HepG2 (cell line): ENCODE data around the gene NPBWR2. TPM values are rescaled to one million over a fixed set of nuclear protein-coding genes. Genes with fewer than 3 reads are reported as not detected.
A peak's percentile ranks its signal among the peaks of the same experiment; 100 is the strongest.

Experiments used
- BHLHE40 ChIP-seq: IDR thresholded peaks from 2 replicates; pipeline ENCODE4 v1.6.1; 2011; ENCODE audit warnings: low read length, improper control_type of control experiment
- CCDC6 ChIP-seq: sonication (generic); formaldehyde crosslinking; IDR thresholded peaks from 2 replicates; pipeline ENCODE4 v1.8.1; 2022; ENCODE audit warnings: mild to moderate bottlenecking, missing genetic modification reagents, moderate library complexity
- CEBPB ChIP-seq: IDR thresholded peaks from 2 replicates; pipeline ENCODE4 v1.6.1; 2011; ENCODE audit warnings: low read depth, low read length, improper control_type of control experiment, borderline replicate concordance
- DDIT3 ChIP-seq: sonication (generic); formaldehyde crosslinking; IDR thresholded peaks from 2 replicates; pipeline ENCODE4 v1.4.0; 2020; ENCODE audit warnings: mild to moderate bottlenecking, missing genetic modification reagents
- DRAP1 ChIP-seq: IDR thresholded peaks from 2 replicates; pipeline ENCODE4 v1.6.1; 2016; ENCODE audit warnings: missing genetic modification reagents, missing compliant biosample characterization
- IKZF5 ChIP-seq: IDR thresholded peaks from 2 replicates; pipeline ENCODE4 v1.6.1; 2018; ENCODE audit warnings: missing genetic modification reagents, mild to moderate bottlenecking, missing compliant biosample characterization
- MLXIP ChIP-seq: sonication (generic); formaldehyde crosslinking; IDR thresholded peaks from 2 replicates; pipeline ENCODE4 v1.9.0; 2021; ENCODE audit warnings: missing genetic modification reagents, borderline replicate concordance
- MTA3 ChIP-seq: sonication (generic); formaldehyde crosslinking; IDR thresholded peaks from 2 replicates; pipeline ENCODE4 v1.4.0; 2020; ENCODE audit warnings: missing genetic modification reagents
- MYNN ChIP-seq: sonication (generic); formaldehyde crosslinking; IDR thresholded peaks from 2 replicates; pipeline ENCODE4 v1.4.0; 2020; ENCODE audit warnings: mild to moderate bottlenecking, low read depth, missing genetic modification reagents
- NCOA1 ChIP-seq: sonication (generic); formaldehyde crosslinking; IDR thresholded peaks from 2 replicates; pipeline ENCODE4 v1.9.0; 2021; ENCODE audit warnings: missing genetic modification reagents
- NFRKB ChIP-seq: fragments of 450-650 bp; IDR thresholded peaks from 2 replicates; pipeline ENCODE4 v1.6.1; 2017
- NONO ChIP-seq, 2 experiments: fragments of 450-650 bp in 1 of 2; sonication (generic) in 1 of 2; formaldehyde crosslinking in 1 of 2; IDR thresholded peaks in 1 of 2; conservative IDR thresholded peaks in 1 of 2; 2 replicates each; pipeline versions ENCODE4 v1.6.1 to v1.8.0; 2017 to 2022; ENCODE audit warnings: mild to moderate bottlenecking in 1 of 2, missing genetic modification reagents in 1 of 2, moderate library complexity in 1 of 2
- PAX8 ChIP-seq: sonication (generic); formaldehyde crosslinking; IDR thresholded peaks from 2 replicates; pipeline ENCODE4 v1.8.0; 2022; ENCODE audit warnings: mild to moderate bottlenecking, missing genetic modification reagents, borderline replicate concordance
- RBM39 ChIP-seq: fragments of 200-400 bp; formaldehyde crosslinking; IDR thresholded peaks from one replicate; pipeline ENCODE4 v1.6.1; 2018; ENCODE audit warnings: antibody characterized with exemption, mild to moderate bottlenecking, low read depth, low read length; ENCODE audit not compliant: poor library complexity, severe bottlenecking
- RXRA ChIP-seq: sonication (generic); formaldehyde crosslinking; IDR thresholded peaks from 2 replicates; pipeline ENCODE4 v1.5.1; 2020; ENCODE audit warnings: missing genetic modification reagents
- SIX1 ChIP-seq: sonication (generic); formaldehyde crosslinking; IDR thresholded peaks from 2 replicates; pipeline ENCODE4 v1.4.0; 2020; ENCODE audit warnings: missing genetic modification reagents, borderline replicate concordance
- TFAP4 ChIP-seq: sonication (generic); IDR thresholded peaks from 2 replicates; pipeline ENCODE4 v1.6.1; 2016; ENCODE audit warnings: low read depth, borderline replicate concordance
- TMF1 ChIP-seq: sonication (generic); formaldehyde crosslinking; IDR thresholded peaks from 2 replicates; pipeline ENCODE4 v1.8.1; 2022; ENCODE audit warnings: low read depth, missing genetic modification reagents
- ZNF329 ChIP-seq: sonication (generic); formaldehyde crosslinking; IDR thresholded peaks from 2 replicates; pipeline ENCODE4 v1.9.0; 2021; ENCODE audit warnings: low read depth, mild to moderate bottlenecking, missing genetic modification reagents
- ZNF563 ChIP-seq: sonication (generic); formaldehyde crosslinking; IDR thresholded peaks from 2 replicates; pipeline ENCODE4 v1.8.0; 2022; ENCODE audit warnings: mild to moderate bottlenecking, moderate library complexity, missing genetic modification reagents
- ZNF644 ChIP-seq: IDR thresholded peaks from 2 replicates; pipeline ENCODE4 v1.6.1; 2016; ENCODE audit warnings: low read depth
- ZNF713 ChIP-seq: sonication (generic); formaldehyde crosslinking; IDR thresholded peaks from 2 replicates; pipeline ENCODE4 v1.4.0; 2020; ENCODE audit warnings: mild to moderate bottlenecking, missing genetic modification reagents
- ZNF776 ChIP-seq: sonication (generic); formaldehyde crosslinking; IDR thresholded peaks from 2 replicates; pipeline ENCODE4 v1.4.0; 2020; ENCODE audit warnings: mild to moderate bottlenecking, missing genetic modification reagents
- ZNF788 ChIP-seq: sonication (generic); formaldehyde crosslinking; IDR thresholded peaks from 2 replicates; pipeline ENCODE4 v1.5.0; 2020; ENCODE audit warnings: mild to moderate bottlenecking, missing genetic modification reagents, borderline replicate concordance
- polyA plus RNA-seq, 8 experiments: library from polyadenylated mRNA; depleted of rRNA in 3 of 8; stranded (reverse) in 7 of 8; unstranded in 1 of 8; fragments of >200 nt; fragmentation: Illumina TruSeq in 4 of 8; extraction: Trizol in 4 of 8; gene quantifications; 2 replicates each; pipeline versions ENCODE4 v1.2.1 to v1.2.3, GENCODE V29; 2011 to 2016; ENCODE audit warnings: low read depth in 4 of 8, missing spikeins in 1 of 8, mixed read lengths in 1 of 8; ENCODE audit not compliant: insufficient read depth in 1 of 8
- total RNA-seq, 5 experiments: library from RNA; depleted of rRNA; stranded (reverse); fragments of >200 nt; fragmentation: Illumina TruSeq; extraction: Trizol; gene quantifications; 2 replicates each; pipeline ENCODE4 v1.2.3, GENCODE V29; 2016; ENCODE audit warnings: low read depth in 1 of 5

NPBWR2 gene
- total and polyA plus RNA-seq, 2 of the 13 experiments (the other 11 are each of a cell fraction or from before 2014, with no cell fraction given) = not detected

- no peak for TF ChIP-seq MLXIP (CRISPR knock-in tag)
- no peak for TF ChIP-seq NFRKB
- TF ChIP-seq ZNF788 (CRISPR knock-in tag) = no peak; the same call in none of the 2 replicates
- TF ChIP-seq NONO (IDR thresholded peaks at IDR 0.05) = no peak
- TF ChIP-seq NONO (CRISPR knock-in tag; conservative IDR thresholded peaks at IDR 0.05) = no peak; the same call in 1 of the 2 replicates
- no peak; the same call in 1 of the 2 replicates for TF ChIP-seq ZNF563 (CRISPR knock-in tag)
- no peak for TF ChIP-seq DDIT3 (CRISPR knock-in tag)
- no peak for TF ChIP-seq RBM39
- TF ChIP-seq RXRA = peak; percentile 51; the same call in 1 of the 2 replicates
- peak; percentile 69; the same call in 1 of the 2 replicates for TF ChIP-seq ZNF713 (CRISPR knock-in tag)
- no peak for TF ChIP-seq IKZF5 (CRISPR knock-in tag)
- no peak for TF ChIP-seq DRAP1 (CRISPR knock-in tag)
- 0 out of 2 replicates have a peak, but pooled peaks have one; percentile 42 for TF ChIP-seq ZNF329 (CRISPR knock-in tag)
- TF ChIP-seq MTA3 (CRISPR knock-in tag) = no peak
- no peak for TF ChIP-seq ZNF644
- peak; percentile 67 for TF ChIP-seq ZNF776
- TF ChIP-seq TMF1 (CRISPR knock-in tag) = 0 out of 2 replicates have a peak, but pooled peaks have one; percentile 13
- no peak for TF ChIP-seq SIX1 (CRISPR knock-in tag)
- TF ChIP-seq BHLHE40 = no peak; the same call in 1 of the 2 replicates
- TF ChIP-seq MYNN (CRISPR knock-in tag) = 0 out of 2 replicates have a peak, but pooled peaks have one; percentile 61
- no peak for TF ChIP-seq CEBPB
- no peak for TF ChIP-seq TFAP4
- TF ChIP-seq PAX8 (CRISPR knock-in tag) = peak; percentile 68; the same call in 1 of the 2 replicates
- TF ChIP-seq CCDC6 = no peak
- no peak for TF ChIP-seq NCOA1 (CRISPR knock-in tag)
Measured at GRCh38 chr20:64080013-64080812, 27.2 kb downstream of the NPBWR2 start, which contains the start of gene OPRL1 (continued).
